Activated CD4-positive, alpha-beta T cell treated with anti-CD3 and anti-CD28 coated beads for 1 hour (primary cell): ENCODE results near the gene MAP4K4.

Source experiments
- DNase-seq: peaks from one replicate; pipeline ENCODE4 v3.0.0-alpha.2; 2020

Gene MAP4K4

DNA sequence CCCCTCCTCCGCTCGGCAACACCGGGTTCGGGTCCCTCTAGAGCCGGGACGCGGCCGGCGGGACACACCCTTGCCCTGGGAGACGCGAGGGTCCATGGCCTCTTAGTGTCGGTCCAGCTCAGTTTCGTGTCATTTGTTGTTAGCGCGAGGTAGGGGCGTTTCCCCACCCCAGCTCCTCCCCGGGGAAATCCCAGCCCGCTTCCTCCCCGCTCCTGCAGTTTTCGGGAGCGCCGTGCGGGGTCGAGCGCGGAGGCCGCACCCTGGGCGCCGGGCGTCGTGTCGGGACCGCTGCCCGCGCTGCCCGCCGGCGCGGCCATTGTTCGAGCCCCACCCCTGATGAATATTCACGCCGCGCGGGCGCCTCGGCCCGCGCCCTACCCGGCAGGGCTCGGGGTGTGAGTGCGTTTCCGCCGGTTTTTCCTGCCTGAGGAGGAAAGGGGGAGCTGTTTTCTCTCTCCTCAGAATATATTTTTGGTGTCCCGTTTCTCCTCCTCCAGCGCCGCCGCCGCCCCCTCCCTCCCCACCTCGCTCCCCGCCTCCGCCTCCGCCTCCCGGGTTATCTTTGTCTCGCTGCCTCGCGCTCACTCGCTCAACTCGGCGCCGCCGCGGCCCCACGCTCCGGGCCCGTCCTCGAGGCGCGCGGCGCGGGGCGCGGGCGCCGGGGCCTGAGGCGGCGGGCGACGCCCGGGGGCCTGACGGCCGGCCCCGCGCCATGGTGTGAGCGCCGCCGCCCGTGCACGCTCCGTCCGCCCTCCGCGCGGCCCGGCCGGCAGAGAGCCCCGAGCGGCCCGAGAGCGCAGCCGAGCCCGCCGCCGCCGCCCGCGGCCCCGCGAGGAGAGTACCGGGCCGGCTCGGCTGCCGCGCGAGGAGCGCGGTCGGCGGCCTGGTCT lies at the start of gene MAP4K4:
Gene MAP4K4 (plus strand): TSS at position 584 of the 890 bp plus-strand sequence. CDS start 374 bp downstream, outside the sequence.
- DNase-seq: peak; percentile 70

DNA sequence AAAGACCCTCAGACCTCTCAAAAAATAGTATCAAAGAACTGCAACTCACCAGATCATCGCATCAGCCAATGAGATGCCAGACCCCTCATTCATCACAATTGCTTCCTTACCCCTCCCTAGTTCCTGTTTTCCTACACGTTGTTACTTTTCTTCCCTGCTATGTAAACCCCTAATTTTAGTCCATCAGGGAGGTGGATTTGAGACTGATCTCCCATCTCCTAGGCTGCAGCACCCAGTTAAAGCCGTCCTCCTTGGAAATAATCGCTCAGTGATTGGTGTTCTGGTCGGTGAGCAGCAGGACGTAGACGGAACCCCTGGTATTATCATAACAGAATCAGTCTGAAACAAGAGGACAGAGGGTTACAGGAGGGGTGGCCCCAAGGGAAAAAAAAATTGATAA lies 44.0 kb upstream of the MAP4K4 start:
- no peak for DNase-seq

DNA sequence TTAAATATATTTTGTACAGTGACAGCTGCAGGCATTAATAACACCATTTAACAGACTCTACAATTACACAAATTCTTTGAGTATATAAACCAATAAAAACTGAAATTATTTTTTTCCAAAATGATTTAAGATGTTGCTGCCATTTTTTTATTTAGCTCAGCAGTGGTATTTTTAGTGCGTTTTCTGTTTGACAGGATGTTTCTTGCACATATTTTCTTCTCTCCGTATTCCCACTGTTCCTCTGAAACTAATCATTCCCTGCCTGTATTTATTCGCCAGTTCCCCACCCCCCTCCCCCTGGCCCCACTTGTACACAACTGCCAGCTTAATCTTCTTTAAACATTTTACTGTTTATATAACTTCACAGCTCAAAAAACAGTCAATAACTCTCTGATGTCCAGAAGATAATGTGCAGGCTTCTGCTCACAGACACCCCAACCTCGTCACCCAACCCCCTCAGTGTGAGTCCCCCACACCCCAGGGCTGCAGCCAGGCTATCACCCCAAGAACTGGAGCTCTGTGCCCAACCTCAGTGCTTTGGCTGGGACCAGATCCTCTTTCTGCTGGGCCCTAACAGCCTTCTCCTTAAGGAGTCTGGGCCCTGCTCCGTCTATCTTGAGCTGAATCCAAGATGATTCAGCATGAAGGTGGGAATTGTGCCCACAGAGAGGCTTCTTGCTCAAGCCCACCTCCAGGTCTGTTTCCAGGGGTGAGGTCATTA lies 41.6 kb upstream of the MAP4K4 start:
- DNase-seq: no peak

DNA sequence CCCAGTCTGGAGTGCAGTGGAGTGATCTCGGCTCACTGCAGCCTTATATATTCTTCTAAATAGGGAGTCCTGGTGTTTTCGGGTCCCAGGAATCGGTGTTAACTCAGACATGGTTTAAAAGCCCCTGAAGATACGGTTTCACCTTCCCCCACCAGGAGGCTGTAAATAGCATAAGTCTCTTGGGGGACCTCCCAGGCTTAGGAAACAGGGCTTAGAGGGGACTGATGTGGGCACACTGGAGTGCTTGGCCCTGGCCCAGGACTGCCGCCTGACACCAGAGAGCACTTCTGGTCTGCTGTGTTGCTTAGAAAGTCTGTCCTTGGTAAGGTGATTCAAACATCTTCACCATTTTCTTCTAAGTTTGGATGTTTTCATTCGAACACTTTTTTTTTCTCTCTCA lies 39.7 kb upstream of the MAP4K4 start:
- DNase-seq: no peak

DNA sequence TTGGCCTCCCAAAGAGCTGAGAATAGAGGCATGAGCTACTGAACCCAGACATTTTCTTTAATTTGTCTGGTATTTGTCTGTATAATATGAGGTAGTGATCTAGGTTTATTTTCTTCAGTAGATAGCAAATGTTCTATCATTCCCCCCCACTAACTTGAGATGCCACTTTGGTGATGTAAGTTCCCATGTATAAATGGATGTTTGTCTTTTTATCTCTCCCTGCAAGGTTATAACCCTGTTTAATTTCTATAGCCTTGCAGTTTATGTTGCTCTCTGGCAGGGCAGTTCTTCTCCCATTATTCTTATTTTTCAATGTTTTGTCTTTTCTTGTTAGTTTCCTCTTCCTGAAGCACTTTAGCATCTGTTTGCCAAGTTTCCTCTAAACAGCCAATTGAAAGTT lies 39.1 kb upstream of the MAP4K4 start:
- no peak for DNase-seq

DNA sequence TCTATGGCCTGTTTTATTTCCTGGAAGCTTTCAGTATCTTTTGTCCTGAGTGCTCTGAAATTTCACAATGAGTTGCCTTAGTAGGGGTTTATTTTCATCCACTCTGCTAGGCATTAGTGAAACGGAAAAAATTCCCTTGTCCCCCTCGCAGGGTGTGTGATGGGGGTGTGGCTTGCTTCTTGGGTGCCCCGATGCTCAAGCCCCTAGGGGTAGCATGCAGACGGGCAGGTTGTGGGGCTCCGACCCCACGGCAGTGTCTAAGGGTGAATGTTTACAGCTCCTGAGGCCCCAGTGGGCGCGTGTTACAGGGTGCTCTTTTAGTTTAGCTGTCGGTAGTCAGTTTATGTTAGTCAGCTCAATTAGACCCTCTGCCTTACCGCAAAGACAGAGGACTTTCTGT lies 32.2 kb upstream of the MAP4K4 start:
- no peak for DNase-seq

DNA sequence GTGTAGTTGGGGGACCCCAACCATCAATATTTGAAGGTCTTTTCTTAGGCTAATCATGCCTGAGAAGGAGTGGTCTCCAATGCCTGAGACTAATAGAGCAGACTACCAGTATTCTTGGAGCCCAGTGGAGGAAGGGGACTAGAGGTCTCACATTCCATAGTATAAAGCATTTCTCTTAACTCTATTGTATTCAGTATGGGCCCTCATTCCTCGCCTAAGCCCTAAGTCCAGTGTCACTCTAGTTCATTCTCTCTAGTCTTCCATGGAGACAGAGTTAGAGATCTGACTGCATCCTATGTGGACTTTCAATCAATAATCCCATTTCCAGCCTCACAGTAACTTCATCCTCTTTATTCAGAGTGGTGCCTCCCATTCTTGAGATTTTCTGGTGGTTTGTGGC lies 29.7 kb upstream of the MAP4K4 start:
- DNase-seq: no peak

DNA sequence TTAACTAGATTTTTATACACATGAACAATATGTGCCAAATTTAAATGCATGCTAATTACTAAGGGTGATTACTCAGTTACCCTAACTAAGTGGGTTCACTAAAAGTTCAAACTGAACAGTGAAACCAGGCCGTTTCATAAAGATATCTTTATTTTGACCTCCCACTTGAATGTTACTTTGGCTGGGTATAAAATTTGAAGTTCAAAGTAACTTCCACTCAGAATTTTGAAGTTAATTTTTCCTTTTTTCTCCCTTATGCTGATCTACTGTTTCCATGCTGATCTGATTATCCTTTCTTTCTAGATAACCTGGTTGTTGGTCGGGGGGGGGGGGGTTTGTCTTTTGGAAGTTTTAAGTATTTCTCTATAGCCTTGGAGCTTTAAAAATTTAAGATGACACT lies 25.5 kb upstream of the MAP4K4 start:
- no peak for DNase-seq

DNA sequence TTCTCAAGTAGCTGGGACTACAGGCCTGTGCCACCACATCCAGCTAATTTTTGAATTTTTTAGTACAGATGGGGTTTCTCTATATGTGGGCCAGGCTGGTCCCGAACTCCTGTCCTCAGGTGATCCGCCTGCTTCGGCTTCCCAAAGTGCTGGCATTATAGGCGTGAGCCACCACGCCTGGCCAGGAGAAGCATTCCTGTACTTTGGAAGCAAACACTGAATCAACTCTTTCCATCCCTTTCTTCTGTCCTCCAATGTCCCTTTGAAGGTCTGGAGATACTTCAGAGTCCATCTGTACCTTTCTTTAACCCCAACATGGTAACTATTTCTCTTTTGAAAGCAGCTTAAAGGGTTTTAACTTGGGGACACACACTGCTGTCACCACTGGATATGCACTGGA lies 23.6 kb upstream of the MAP4K4 start:
- no peak for DNase-seq

DNA sequence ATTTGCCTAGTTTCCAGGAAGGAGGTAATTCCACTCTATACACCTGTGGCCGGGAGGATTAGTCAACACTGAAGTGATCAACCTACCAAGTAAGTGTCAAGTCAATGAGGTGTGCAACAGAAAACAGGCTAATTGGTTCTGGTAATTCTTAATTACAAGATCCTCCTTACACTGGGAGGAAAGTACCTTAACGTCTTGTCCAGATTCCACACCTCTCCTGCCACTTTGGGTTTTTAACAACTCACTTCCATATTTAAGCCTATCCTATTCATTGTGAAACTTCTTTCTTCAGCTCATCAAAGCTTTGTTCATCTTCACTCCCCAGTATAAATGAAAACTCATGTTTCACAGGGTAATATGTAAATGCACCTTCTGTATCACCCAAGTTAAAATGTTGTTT lies 22.0 kb upstream of the MAP4K4 start:
- DNase-seq: no peak

DNA sequence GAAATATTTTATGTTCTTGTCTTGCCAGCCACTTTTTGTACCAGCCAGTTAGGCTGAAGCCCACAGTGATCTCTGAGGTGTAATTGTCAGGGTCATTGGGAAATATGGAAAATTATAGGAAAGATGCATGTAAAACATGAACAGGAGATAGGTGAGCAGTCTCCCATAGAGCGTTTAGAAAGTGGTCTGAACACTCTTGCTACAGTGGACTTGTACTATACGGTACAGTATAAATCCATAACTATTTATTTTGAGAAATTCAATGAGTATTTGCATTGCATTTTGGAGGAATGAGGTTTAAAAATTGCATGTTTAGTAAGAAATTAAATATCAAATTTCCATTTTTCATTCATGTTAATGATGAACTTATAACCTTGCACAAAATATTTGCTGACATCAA lies 20.8 kb upstream of the MAP4K4 start:
- no peak for DNase-seq

DNA sequence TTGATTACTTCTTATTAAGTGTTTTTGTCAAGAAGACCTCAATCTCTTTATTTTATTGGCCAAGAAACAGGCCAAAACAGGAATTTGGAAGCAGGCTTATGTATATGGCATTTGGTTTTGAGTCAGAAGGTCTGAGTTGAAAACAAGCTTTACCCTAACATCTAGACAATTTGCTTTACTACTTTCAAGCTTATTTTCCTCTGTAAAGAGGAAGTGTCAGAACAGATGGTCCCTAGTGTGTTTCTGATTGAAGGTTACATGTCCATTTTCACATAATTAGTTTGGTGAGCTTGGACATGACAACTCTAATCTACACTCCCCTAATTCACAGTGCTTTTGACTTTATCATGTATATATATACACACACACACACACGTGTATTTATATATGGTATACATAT lies 19.8 kb upstream of the MAP4K4 start:
- DNase-seq: no peak

DNA sequence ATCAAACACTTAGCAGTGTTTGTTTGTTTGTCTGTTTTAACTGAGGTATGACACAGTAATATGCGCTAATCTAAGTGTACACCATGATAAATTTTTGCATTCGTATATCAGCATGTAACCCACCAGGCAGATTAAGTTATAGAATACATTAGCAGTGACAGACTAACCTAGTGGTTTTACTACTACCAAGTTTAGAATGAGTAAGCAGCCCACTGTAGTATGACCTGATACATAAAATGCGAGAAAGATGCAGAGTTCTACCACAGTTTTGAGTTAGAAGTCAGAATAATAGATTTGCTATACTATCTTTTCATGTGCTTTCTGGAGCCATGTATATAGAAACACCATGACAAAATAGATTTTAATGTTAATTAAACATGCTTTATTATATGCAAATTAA lies 19.1 kb upstream of the MAP4K4 start:
- no peak for DNase-seq

DNA sequence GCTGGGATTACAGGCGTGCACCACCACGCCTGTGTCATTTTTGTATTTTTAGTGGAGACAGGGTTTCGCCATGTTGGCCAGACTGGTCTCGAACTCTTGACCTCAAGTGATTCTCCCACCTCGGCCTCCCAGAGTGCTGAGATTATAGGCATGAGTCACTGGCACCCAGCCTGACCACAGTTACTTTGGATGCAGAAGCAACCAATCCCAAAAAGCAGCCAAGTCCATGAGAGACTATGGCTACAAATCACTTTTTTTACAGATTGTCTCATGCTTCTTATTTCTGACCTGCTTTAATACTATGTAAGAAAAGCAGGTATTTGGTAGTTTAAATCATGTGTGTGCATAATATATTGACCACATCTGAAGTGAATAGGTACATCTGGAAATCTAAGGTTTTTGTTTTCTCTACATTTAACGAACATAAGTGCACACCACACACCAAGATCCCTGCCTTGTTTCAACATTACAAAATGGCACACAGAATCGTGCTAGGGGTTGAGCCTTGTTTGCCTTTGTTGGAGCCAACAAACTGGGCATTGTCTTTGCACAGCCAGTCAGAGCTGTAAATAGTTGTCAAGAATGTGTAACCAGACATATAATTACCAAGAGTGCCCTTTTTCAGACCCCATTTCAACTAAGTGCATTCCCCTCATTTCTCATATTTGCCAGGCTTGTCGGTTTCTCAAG lies 18.3 kb upstream of the MAP4K4 start:
- DNase-seq: no peak

DNA sequence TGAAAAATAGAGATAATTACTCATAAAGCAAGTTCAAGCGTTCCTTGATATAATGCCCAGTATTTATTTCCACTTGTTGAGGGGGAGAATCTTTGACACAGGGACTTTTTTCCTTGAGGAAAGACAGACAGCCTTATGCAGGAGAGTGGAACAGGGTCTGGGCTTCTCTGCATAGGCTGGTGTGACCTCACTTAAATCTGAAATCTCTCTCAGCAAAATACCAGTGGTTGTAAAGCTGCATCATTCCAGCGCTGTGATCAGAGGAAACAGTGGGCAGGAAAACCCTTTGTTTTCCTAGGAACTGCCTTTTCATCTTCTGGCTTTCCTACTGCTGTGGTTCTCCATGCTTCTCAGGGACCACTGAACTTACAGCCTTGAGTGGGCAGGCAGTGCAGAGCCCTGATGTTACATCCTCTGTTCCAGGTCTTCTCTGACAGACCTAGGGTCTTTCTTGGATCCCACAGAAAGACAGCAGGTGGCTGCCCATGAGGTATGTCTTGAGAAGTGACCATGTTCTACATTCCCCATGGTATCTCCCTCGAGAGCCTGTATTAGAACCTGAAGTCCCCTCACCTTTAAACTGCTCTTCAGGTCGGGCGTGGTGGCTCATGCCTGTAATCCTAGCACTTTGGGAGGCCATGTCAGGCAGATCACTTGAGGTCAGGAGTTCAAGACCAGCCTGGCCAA lies 17.6 kb upstream of the MAP4K4 start:
- no peak for DNase-seq

DNA sequence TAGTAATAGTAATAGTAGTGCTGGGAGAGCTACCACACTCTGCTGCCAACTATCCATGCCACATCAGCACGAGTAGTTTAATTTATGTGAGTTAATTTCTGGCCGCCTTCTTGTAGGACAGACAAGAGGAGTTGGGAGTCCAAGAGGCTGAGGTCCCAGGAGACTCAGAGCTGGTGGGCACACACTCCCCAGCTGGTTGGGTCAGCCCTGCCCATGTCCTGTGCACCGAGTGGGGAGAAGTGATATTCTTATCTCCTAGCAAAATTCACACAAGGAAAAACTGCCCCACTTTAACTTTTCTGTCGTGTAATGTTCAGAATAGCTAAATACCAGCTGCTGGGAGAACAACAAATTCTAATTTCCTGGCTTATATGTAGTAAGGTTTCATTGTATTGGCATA lies 15.2 kb upstream of the MAP4K4 start:
- no peak for DNase-seq

DNA sequence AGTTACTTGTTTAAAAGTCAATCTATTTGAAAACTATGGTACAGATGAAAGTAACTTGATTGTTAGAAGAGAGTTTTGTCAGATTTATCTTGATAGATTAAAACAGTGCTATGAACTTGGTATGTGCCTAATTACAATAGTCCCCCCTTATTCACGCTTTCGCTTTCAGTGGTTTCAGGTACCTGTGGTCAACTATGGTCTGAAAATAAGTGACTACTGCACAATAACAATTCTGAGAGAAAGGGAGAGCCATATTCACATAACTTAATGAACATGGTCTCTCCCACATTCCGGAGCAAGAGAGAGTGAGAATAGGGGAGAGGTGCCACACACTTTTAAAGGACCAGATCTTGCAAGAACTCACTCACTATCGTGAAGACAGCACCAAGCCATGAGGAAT lies 13.2 kb upstream of the MAP4K4 start:
- no peak for DNase-seq

DNA sequence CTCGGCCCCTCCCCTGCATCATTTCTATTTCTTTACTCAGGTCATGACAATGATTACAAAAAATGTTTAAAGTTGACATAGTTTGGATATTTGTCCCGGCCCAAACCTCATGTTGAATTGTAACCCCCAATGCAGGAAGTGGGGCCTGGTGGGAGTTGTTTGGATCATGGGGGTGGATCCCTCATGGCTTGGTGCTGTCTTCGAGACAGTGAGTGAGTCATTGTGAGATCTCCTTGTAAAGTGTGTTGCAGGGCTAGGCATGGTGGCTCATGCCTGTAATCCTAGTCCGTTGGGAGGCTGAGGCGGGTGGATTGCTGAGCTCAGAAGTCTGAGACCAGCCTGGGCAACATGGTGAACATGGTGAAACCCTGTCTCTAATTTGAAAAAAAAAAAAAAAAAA lies 9.2 kb upstream of the MAP4K4 start:
- no peak for DNase-seq

DNA sequence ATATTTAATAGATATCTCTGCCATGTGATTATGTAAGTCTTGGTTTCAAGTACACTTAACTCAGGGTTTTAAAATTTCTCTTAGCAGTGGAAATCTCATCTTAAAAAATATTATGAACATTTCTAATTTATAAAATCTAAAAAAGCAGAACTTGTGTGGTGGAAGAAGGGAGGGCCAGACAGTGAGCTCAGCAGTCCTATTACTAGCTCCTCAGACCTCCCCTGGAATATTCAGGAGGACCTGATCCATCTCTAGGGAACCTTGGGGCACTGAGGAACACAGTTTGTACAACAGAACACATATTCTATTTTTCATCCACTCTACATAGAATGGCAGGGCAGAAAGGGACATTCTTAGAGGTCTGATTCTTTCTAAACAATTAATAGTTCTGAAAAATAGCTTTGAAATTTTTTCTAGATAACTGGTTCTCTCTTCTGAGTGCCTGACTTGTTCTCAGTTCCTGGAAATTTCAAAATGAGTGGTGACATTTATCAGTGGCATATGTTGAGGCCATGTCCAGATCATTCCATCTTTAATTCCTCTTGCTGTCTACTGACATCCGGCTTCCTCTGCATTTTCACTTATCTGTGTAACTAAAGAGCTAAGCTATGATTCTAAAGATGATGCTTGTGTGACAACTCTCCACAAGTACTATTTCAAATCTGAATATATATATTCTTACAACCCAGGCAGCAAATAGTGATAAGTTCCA lies 8.2 kb upstream of the MAP4K4 start:
- DNase-seq: no peak

DNA sequence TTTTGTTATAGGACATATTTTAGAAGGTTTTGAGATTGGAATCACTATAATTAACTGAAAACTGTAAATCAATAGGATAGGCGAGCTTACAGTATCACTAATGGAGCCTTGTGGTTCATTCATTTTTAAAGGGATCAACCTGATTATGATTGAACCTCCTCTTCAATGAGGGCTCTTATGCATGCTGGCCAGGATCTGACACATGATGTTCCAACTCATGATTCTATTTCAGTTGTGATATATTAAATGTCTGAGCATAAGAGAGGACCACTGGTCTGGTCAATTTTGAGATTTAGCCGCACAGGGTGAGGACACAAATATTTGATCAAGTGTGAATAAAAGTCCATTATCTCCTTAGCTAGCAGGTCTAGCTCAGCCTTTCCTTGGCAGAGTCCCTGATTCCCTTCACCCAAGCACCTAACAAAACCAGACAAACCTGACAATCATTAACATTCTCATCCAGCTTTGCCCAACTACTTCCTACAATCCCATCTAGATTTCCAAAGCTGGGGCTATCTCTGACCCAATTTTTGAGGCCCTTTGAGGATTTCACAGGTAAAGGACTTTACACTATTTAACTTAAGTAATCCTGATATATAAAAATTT lies 6.9 kb upstream of the MAP4K4 start:
- no peak for DNase-seq

DNA sequence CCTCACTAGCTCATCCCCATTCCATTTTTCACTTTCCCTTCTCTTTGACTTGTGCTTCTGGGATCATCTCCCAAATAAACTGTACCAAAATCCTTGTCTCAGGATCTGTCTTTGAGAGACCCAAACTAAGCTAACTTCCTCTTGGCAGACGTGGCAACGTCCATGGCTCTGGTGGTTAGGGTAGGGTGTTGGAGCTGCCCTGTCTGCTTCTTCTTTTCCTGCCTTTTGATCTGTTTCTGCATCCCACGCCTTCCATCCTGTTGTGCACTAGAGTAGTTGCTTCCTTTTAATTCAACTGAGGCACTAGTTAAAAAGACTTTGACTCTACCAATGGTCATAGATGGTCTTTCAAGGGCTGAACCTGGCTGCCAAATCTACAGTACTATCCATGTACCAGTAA lies 5.5 kb upstream of the MAP4K4 start:
- DNase-seq: no peak

DNA sequence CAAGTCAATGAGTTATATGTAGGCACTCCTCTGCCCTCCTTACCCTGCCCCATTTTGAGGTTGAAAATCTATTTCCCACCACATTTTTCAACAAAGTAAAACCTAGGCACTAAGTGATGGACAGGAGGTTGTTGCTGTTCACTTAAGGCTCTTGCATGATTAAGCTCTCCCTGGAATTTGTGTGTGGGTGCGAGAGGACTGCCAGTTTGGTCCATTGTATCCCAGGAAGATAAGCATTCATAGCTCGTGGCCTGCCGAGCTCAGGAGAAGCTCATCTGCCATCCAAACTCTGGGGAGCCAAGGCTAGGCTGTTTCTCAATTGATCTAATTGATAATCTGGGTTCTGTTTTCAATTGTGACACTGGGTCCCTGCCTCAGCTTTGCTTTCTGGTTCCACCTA lies 4.7 kb upstream of the MAP4K4 start:
- no peak for DNase-seq
